SU-DHL-6 (cell line): ENCODE measurements around the gene SWSAP1.

Experiments
- H2AFZ ChIP-seq: fragments of 200-600 bp; sonication (generic); 2 replicates; pipeline ENCODE4 v1.6.1; 2014; ENCODE audit warnings: low read depth, mild to moderate bottlenecking, moderate library complexity, mixed read lengths, antibody characterized with exemption, low read length; ENCODE audit not compliant: severe bottlenecking
- H3F3A ChIP-seq: fragments of 200-600 bp; shearing (Covaris generic); 2 replicates; pipeline ENCODE4 v1.6.0; 2016; ENCODE audit warnings: antibody characterized with exemption, mild to moderate bottlenecking; ENCODE audit not compliant: insufficient read depth
- H3K27ac ChIP-seq: fragments of 200-600 bp; sonication (generic); 2 replicates; pipeline ENCODE4 v1.5.1; 2016; ENCODE audit warnings: low read depth, mild to moderate bottlenecking, low read length, moderate library complexity, mixed read lengths
- H3K27me3 ChIP-seq: fragments of 200-600 bp; sonication (generic), shearing (Covaris generic); 2 replicates; pipeline ENCODE4 v1.6.0; 2014; ENCODE audit warnings: mild to moderate bottlenecking, low read length
- H3K36me3 ChIP-seq: fragments of 200-600 bp; sonication (generic); 2 replicates; pipeline ENCODE4 v1.6.1; 2014; ENCODE audit warnings: mild to moderate bottlenecking, low read length, mixed read lengths
- H3K4me2 ChIP-seq: fragments of 300-600, 200-600 bp; shearing (Covaris generic), sonication (generic); 2 replicates; pipeline ENCODE4 v1.6.0; 2014; ENCODE audit warnings: low read length, low read depth, mild to moderate bottlenecking; ENCODE audit not compliant: poor library complexity, severe bottlenecking
- H3K4me3 ChIP-seq: fragments of 200-600 bp; sonication (generic); 2 replicates; pipeline ENCODE4 v1.5.1; 2014; ENCODE audit warnings: antibody characterized with exemption, low read length, mild to moderate bottlenecking, mixed read lengths; ENCODE audit not compliant: insufficient read depth, poor library complexity, severe bottlenecking
- H3K79me2 ChIP-seq: fragments of 200-600 bp; sonication (generic); 2 replicates; pipeline ENCODE4 v1.6.1; 2014; ENCODE audit warnings: mild to moderate bottlenecking, low read length, moderate library complexity; ENCODE audit not compliant: insufficient read depth
- H3K9ac ChIP-seq: fragments of 200-600 bp; sonication (generic); 2 replicates; pipeline ENCODE4 v1.7.0; 2014; ENCODE audit warnings: mild to moderate bottlenecking, low read length
- H3K9me2 ChIP-seq: fragments of 200-600 bp; sonication (generic); replicated peaks from 2 replicates; pipeline ENCODE4 v1.6.1; 2014; ENCODE audit warnings: low read length; ENCODE audit not compliant: insufficient read depth
- H3K9me3 ChIP-seq: fragments of 200-600 bp; sonication (generic); 2 replicates; pipeline ENCODE4 v1.6.1; 2014; ENCODE audit warnings: low read length, mixed read lengths; ENCODE audit not compliant: insufficient read depth
- H4K20me1 ChIP-seq: fragments of 200-600 bp; sonication (generic); 2 replicates; pipeline ENCODE4 v1.6.1; 2014; ENCODE audit warnings: low read depth, mild to moderate bottlenecking, antibody characterized with exemption, low read length, moderate library complexity, mixed read lengths
- CTCF ChIP-seq: fragments of 200-600 bp; sonication (generic); IDR thresholded peaks from one replicate; pipeline ENCODE4 v1.5.1; 2017; ENCODE audit warnings: antibody characterized with exemption, mild to moderate bottlenecking, low read length, moderate library complexity; ENCODE audit not compliant: insufficient read depth, poor library complexity, severe bottlenecking
- EZH2phosphoT487 ChIP-seq: fragments of 200-600 bp; sonication (generic), shearing (Covaris generic); conservative IDR thresholded peaks from 2 replicates; pipeline ENCODE4 v1.6.1; 2018; ENCODE audit warnings: mild to moderate bottlenecking, antibody characterized with exemption, low read length, moderate library complexity, mixed read lengths

Gene SWSAP1

DNA sequence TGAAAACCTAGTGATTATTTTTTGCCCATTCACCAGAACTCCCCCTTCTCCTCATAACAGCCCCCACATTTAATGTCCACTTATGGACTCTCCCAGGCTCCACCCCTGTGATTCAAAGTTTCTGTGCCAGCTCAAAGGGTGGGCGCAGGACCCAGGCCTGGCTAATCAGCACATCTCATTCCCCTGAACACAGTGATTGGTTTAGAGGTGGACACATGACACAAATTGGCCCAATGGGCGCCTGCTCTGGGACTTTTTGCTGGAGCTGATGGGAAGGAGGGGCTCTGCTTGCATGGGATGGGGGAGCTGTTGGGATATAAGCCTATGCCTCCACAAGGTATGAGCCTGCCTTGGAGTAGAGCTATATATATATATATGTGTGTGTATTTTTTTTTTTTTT is 15.9 kb downstream of the SWSAP1 start:
- H3K4me3 ChIP-seq, result no peak overlapping the region
- H2AFZ ChIP-seq, result no peak overlapping the region
- no peaks in the 10 kb centered on the region for H3K9me2 ChIP-seq
- no peaks in the 10 kb centered on the region for H3F3A ChIP-seq
- no peaks in the 10 kb centered on the region for H3K27me3 ChIP-seq
- H3K9me3 ChIP-seq, result no peaks in the 10 kb centered on the region
- TF ChIP-seq EZH2phosphoT487 (no peak), CTCF (no peak)
- H3K79me2 ChIP-seq, result no peaks in the 10 kb centered on the region
- no peak overlapping the region for H3K27ac ChIP-seq
- no peaks in the 10 kb centered on the region for H4K20me1 ChIP-seq
- no peak overlapping the region for H3K9ac ChIP-seq
- H3K4me2 ChIP-seq, result no peak overlapping the region
- no peaks in the 10 kb centered on the region for H3K36me3 ChIP-seq

GRCh38 chr19:11390933-11391680 is 16.6 kb downstream of the SWSAP1 start:
- no peaks in the 10 kb centered on the region for H3K9me2 ChIP-seq
- H3F3A ChIP-seq, result no peaks in the 10 kb centered on the region
- no peak overlapping the region for H3K4me3 ChIP-seq
- no peak overlapping the region for H3K27ac ChIP-seq
- no peak overlapping the region for H3K9ac ChIP-seq
- no peaks in the 10 kb centered on the region for H4K20me1 ChIP-seq
- H3K79me2 ChIP-seq, result no peaks in the 10 kb centered on the region
- TF ChIP-seq CTCF (no peak), EZH2phosphoT487 (no peak)
- H3K9me3 ChIP-seq, result no peaks in the 10 kb centered on the region
- H3K36me3 ChIP-seq, result no peaks in the 10 kb centered on the region
- H3K27me3 ChIP-seq, result no peaks in the 10 kb centered on the region
- no peak overlapping the region for H3K4me2 ChIP-seq
- no peak overlapping the region for H2AFZ ChIP-seq

GRCh38 chr19:11397089-11397610 is 22.7 kb downstream of the SWSAP1 start:
- no peaks in the 10 kb centered on the region for H3K9me3 ChIP-seq
- H3K79me2 ChIP-seq, result no peaks in the 10 kb centered on the region
- no peak overlapping the region for H3K4me3 ChIP-seq
- no peaks in the 10 kb centered on the region for H3F3A ChIP-seq
- H4K20me1 ChIP-seq, result no peaks in the 10 kb centered on the region
- H3K4me2 ChIP-seq, result no peak overlapping the region
- H2AFZ ChIP-seq, result no peak overlapping the region
- no peaks in the 10 kb centered on the region for H3K27me3 ChIP-seq
- no peak overlapping the region for H3K27ac ChIP-seq
- no peaks in the 10 kb centered on the region for H3K9me2 ChIP-seq
- H3K36me3 ChIP-seq, result no peaks in the 10 kb centered on the region
- TF ChIP-seq EZH2phosphoT487 (no peak), CTCF (no peak)
- H3K9ac ChIP-seq, result no peak overlapping the region
